GM23338 (cell line): ENCODE data around the gene MAPRE2. TPM values are rescaled to one million over a fixed set of nuclear protein-coding genes. Genes with fewer than 3 reads are reported as not detected.

Experiments used
- ATAC-seq: fragments of 200-7000 bp; cut with Tn5 transposase; 3 replicates; pipeline ENCODE4 v1.9.1; 2020
- DNase-seq: peaks from one replicate; pipeline ENCODE4 v3.0.0-alpha.2; 2015; ENCODE audit warnings: low spot score
- H2AFZ ChIP-seq: fragments of 200-600 bp; sonication (generic); 2 replicates; pipeline ENCODE4 v1.8.0; 2016; ENCODE audit warnings: antibody characterized with exemption, mild to moderate bottlenecking, moderate library complexity
- H3F3A ChIP-seq: fragments of 200-600 bp; sonication (generic); replicated peaks from 2 replicates; pipeline ENCODE4 v1.8.0; 2017; ENCODE audit warnings: antibody characterized with exemption, mixed run types, low read depth
- H3K27ac ChIP-seq: fragments of 200-600 bp; sonication (generic); 2 replicates; pipeline ENCODE4 v1.6.1; 2016; ENCODE audit warnings: low read depth
- H3K27me3 ChIP-seq: fragments of 200-600 bp; sonication (generic); 2 replicates; pipeline ENCODE4 v1.8.0; 2016; ENCODE audit warnings: mild to moderate bottlenecking, mixed run types, moderate library complexity; ENCODE audit not compliant: insufficient read depth
- H3K36me3 ChIP-seq: fragments of 200-600 bp; sonication (generic); 2 replicates; pipeline ENCODE4 v1.8.0; 2016; ENCODE audit warnings: mild to moderate bottlenecking; ENCODE audit not compliant: insufficient read depth
- H3K4me1 ChIP-seq: fragments of 200-600 bp; sonication (generic); 2 replicates; pipeline ENCODE4 v1.8.0; 2016; ENCODE audit warnings: mild to moderate bottlenecking, moderate library complexity; ENCODE audit not compliant: insufficient read depth
- H3K4me2 ChIP-seq: fragments of 200-600 bp; sonication (generic); 2 replicates; pipeline ENCODE4 v1.7.1; 2017; ENCODE audit warnings: mixed run types
- H3K4me3 ChIP-seq: fragments of 200-600 bp; sonication (generic); 2 replicates; pipeline ENCODE4 v1.6.1; 2016; ENCODE audit warnings: mixed run types
- H3K79me2 ChIP-seq: fragments of 200-600 bp; sonication (generic); replicated peaks from 2 replicates; pipeline ENCODE4 v1.8.0; 2017; ENCODE audit warnings: mild to moderate bottlenecking; ENCODE audit not compliant: insufficient read depth
- H3K9me2 ChIP-seq: fragments of 200-600 bp; sonication (generic); 2 replicates; pipeline ENCODE4 v1.8.0; 2017; ENCODE audit not compliant: insufficient read depth
- H4K20me1 ChIP-seq: fragments of 200-600 bp; sonication (generic); replicated peaks from 2 replicates; pipeline ENCODE4 v1.8.0; 2017; ENCODE audit warnings: mild to moderate bottlenecking; ENCODE audit not compliant: insufficient read depth
- H3K27ac Mint-ChIP-seq: 2 replicates; pipeline ENCODE4 v1.8.0; 2020; ENCODE audit warnings: inconsistent platforms, mild to moderate bottlenecking, moderate library complexity, mixed read lengths
- H3K27me3 Mint-ChIP-seq: 3 replicates; pipeline ENCODE4 v1.8.0; 2022; ENCODE audit warnings: low read depth, mild to moderate bottlenecking, moderate library complexity, mixed read lengths, inconsistent platforms; ENCODE audit not compliant: insufficient read depth, poor library complexity
- H3K36me3 Mint-ChIP-seq: 3 replicates; pipeline ENCODE4 v1.8.0; 2021; ENCODE audit warnings: low read depth, mild to moderate bottlenecking, inconsistent platforms, moderate library complexity, mixed read lengths
- H3K4me1 Mint-ChIP-seq: 3 replicates; pipeline ENCODE4 v1.8.0; 2020; ENCODE audit warnings: mild to moderate bottlenecking, inconsistent platforms, mixed read lengths
- H3K4me3 Mint-ChIP-seq: 3 replicates; pipeline ENCODE4 v1.8.0; 2021; ENCODE audit warnings: moderate library complexity, mild to moderate bottlenecking, inconsistent platforms, mixed read lengths
- H3K9me3 Mint-ChIP-seq: 3 replicates; pipeline ENCODE4 v1.8.0; 2020; ENCODE audit warnings: moderate library complexity, mild to moderate bottlenecking, inconsistent platforms, mixed read lengths
- CREB1 ChIP-seq: fragments of 250-450 bp; sonication (Bioruptor Pico); IDR thresholded peaks from 2 replicates; pipeline ENCODE4 v1.5.0; 2020; ENCODE audit warnings: low read depth, mild to moderate bottlenecking, moderate library complexity
- CTCF ChIP-seq, 2 experiments: fragments of 200-600 bp in 1 of 2; sonication (generic) in 1 of 2; conservative IDR thresholded peaks; 2 replicates each; pipeline versions ENCODE4 v1.5.1 to v1.6.1; 2016 to 2017; ENCODE audit warnings: antibody characterized with exemption in 2 of 2, low read depth in 2 of 2, mild to moderate bottlenecking in 2 of 2, moderate library complexity in 1 of 2
- EZH2phosphoT487 ChIP-seq: fragments of 200-600 bp; sonication (generic); IDR thresholded peaks from one replicate; pipeline ENCODE4 v1.8.1; 2018; ENCODE audit warnings: antibody characterized with exemption; ENCODE audit not compliant: unreplicated experiment
- NANOG ChIP-seq: IDR thresholded peaks from 2 replicates; pipeline ENCODE4 v1.6.1; 2016; ENCODE audit warnings: antibody characterized with exemption, borderline replicate concordance
- POLR2AphosphoS5 ChIP-seq: IDR thresholded peaks from 2 replicates; pipeline ENCODE4 v1.6.1; 2016; ENCODE audit warnings: antibody characterized with exemption, low read depth
- REST ChIP-seq: IDR thresholded peaks from one replicate; pipeline ENCODE4 v1.6.1; 2018; ENCODE audit warnings: antibody characterized with exemption; ENCODE audit not compliant: unreplicated experiment
- STAT1 ChIP-seq: IDR thresholded peaks from one replicate; pipeline ENCODE4 v1.6.1; 2016; ENCODE audit warnings: antibody characterized with exemption; ENCODE audit not compliant: unreplicated experiment
- ZNF114 ChIP-seq: fragments of 250-450 bp; sonication (Bioruptor Pico); IDR thresholded peaks from 2 replicates; pipeline ENCODE4 v1.5.0; 2020; ENCODE audit warnings: mild to moderate bottlenecking, moderate library complexity
- ZNF331 ChIP-seq: fragments of 250-450 bp; sonication (Bioruptor Pico); IDR thresholded peaks from 2 replicates; pipeline ENCODE4 v1.5.0; 2020; ENCODE audit warnings: low read depth, mild to moderate bottlenecking, moderate library complexity
- ZNF462 ChIP-seq: fragments of 250-450 bp; sonication (Bioruptor Pico); IDR thresholded peaks from 2 replicates; pipeline ENCODE4 v1.5.0; 2020; ENCODE audit warnings: mild to moderate bottlenecking, moderate library complexity
- polyA plus RNA-seq: library from polyadenylated mRNA; unstranded; fragments of >200 nt; fragmentation: Nextera tagmentation; extraction: Ambion mirVana; gene quantifications from 2 replicates; pipeline ENCODE4 v1.2.1, GENCODE V29; 2016
- total RNA-seq: library from RNA; depleted of rRNA; stranded (reverse); fragments of >200 nt; shearing (Covaris generic); gene quantifications from 2 replicates; pipeline ENCODE4 v1.2.3, GENCODE V29; 2014

Gene MAPRE2
- total and polyA plus RNA-seq, 2 experiments from 2014 or later: 17.8 to 40.4 TPM

- no peak for TF ChIP-seq REST
- no peak for TF ChIP-seq POLR2AphosphoS5
- no peak for TF ChIP-seq CREB1 (CRISPR knock-in tag)
- no peak for TF ChIP-seq NANOG
- TF ChIP-seq ZNF331: no peak
- no peak for TF ChIP-seq EZH2phosphoT487
- no peak for TF ChIP-seq STAT1
- TF ChIP-seq ZNF114 (CRISPR knock-in tag): no peak
- no peak for TF ChIP-seq CTCF (conservative IDR thresholded peaks at IDR 0.05; ENCODE audit: low read depth in 2 of 2)
Measured at GRCh38 chr18:35072616-35073015, 31.4 kb downstream of the MAPRE2 start (continued).

GRCh38 chr18:35073186-35074105 is 32.2 kb downstream of the MAPRE2 start:
- Histone ChIP-seq H3K4me2 (no peak overlapping the region), H4K20me1 (no peaks in the 10 kb centered on the region; the same call in 1 of the 2 replicates), H3K27ac (no peak overlapping the region), H3K27me3 (no peaks in the 10 kb centered on the region), H3K36me3 (no peaks in the 10 kb centered on the region; the same call in 1 of the 2 replicates), H3F3A (no peaks in the 10 kb centered on the region), H3K4me3 (no peak overlapping the region), H3K79me2 (no peaks in the 10 kb centered on the region; the same call in 1 of the 2 replicates), H2AFZ (no peak overlapping the region), H3K9me2 (no peaks in the 10 kb centered on the region), H3K4me1 (no peaks in the 10 kb centered on the region; the same call in 1 of the 2 replicates)
- H3K27ac Mint-ChIP-seq: no peak overlapping the region
- DNase-seq: no peak
- no peaks in the 10 kb centered on the region for H3K9me3 Mint-ChIP-seq
- H3K27me3 Mint-ChIP-seq: peaks cover 3% of the 10 kb centered on the region
- no peaks in the 10 kb centered on the region for H3K36me3 Mint-ChIP-seq
- H3K4me3 Mint-ChIP-seq: no peak overlapping the region
- ATAC-seq: no peak
- peaks cover 17% of the 10 kb centered on the region; the same call in 2 of the 3 replicates for H3K4me1 Mint-ChIP-seq
- no peak for TF ChIP-seq STAT1
- TF ChIP-seq NANOG: no peak
- no peak for TF ChIP-seq CREB1 (CRISPR knock-in tag)
- no peak for TF ChIP-seq ZNF462 (CRISPR knock-in tag)
